ENCODE data around the gene MAST4. TPM values are rescaled to one million over a fixed set of nuclear protein-coding genes. Genes with fewer than 3 reads are reported as not detected.

Gene MAST4
- polyA plus RNA-seq, 2 of the 4 experiments (the other 2 are of a cell fraction) = 1.2 to 5.8 TPM

- TF ChIP-seq, protein P1, sequence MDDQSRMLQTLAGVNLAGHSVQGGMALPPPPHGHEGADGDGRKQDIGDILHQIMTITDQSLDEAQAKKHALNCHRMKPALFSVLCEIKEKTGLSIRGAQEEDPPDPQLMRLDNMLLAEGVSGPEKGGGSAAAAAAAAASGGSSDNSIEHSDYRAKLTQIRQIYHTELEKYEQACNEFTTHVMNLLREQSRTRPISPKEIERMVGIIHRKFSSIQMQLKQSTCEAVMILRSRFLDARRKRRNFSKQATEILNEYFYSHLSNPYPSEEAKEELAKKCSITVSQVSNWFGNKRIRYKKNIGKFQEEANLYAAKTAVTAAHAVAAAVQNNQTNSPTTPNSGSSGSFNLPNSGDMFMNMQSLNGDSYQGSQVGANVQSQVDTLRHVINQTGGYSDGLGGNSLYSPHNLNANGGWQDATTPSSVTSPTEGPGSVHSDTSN (IDR thresholded peaks at IDR 0.05) = no peak
These were observed 533.6 kb downstream of the MAST4 start (continued) for GRCh38 chr5:67129768-67130167.

GRCh38 chr5:67133217-67133616 is 537.0 kb downstream of the MAST4 start:
- Histone ChIP-seq H3K4me1 (no peaks in the 10 kb centered on the region), H3K9me3 (no peaks in the 10 kb centered on the region), H3K4me2 (no peak overlapping the region), H3K27ac (no peak overlapping the region), H3K4me3 (no peak overlapping the region)
- TF ChIP-seq, protein P1 (IDR thresholded peaks at IDR 0.05) = no peak
- TF ChIP-seq RARB (CRISPR knock-in tag; IDR thresholded peaks at IDR 0.05) (no peak), ZC3H11A (IDR thresholded peaks at IDR 0.05) (no peak), E2F6 (IDR thresholded peaks at IDR 0.05; ENCODE audit: borderline replicate concordance, low read depth) (no peak), NPAS2 (CRISPR knock-in tag; IDR thresholded peaks at IDR 0.05; ENCODE audit: borderline replicate concordance) (no peak), ZSCAN20 (CRISPR knock-in tag; IDR thresholded peaks at IDR 0.05) (no peak), ELK1 (IDR thresholded peaks at IDR 0.05; ENCODE audit: low read depth, low read length) (no peak), KDM1A (IDR thresholded peaks at IDR 0.05; ENCODE audit: low read depth) (no peak)
- TF ChIP-seq, protein P2, sequence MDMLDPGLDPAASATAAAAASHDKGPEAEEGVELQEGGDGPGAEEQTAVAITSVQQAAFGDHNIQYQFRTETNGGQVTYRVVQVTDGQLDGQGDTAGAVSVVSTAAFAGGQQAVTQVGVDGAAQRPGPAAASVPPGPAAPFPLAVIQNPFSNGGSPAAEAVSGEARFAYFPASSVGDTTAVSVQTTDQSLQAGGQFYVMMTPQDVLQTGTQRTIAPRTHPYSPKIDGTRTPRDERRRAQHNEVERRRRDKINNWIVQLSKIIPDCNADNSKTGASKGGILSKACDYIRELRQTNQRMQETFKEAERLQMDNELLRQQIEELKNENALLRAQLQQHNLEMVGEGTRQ (IDR thresholded peaks at IDR 0.05) = no peak
- TF ChIP-seq, protein P3, sequence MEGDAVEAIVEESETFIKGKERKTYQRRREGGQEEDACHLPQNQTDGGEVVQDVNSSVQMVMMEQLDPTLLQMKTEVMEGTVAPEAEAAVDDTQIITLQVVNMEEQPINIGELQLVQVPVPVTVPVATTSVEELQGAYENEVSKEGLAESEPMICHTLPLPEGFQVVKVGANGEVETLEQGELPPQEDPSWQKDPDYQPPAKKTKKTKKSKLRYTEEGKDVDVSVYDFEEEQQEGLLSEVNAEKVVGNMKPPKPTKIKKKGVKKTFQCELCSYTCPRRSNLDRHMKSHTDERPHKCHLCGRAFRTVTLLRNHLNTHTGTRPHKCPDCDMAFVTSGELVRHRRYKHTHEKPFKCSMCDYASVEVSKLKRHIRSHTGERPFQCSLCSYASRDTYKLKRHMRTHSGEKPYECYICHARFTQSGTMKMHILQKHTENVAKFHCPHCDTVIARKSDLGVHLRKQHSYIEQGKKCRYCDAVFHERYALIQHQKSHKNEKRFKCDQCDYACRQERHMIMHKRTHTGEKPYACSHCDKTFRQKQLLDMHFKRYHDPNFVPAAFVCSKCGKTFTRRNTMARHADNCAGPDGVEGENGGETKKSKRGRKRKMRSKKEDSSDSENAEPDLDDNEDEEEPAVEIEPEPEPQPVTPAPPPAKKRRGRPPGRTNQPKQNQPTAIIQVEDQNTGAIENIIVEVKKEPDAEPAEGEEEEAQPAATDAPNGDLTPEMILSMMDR (IDR thresholded peaks at IDR 0.05) = no peak
- TF ChIP-seq, protein P4, sequence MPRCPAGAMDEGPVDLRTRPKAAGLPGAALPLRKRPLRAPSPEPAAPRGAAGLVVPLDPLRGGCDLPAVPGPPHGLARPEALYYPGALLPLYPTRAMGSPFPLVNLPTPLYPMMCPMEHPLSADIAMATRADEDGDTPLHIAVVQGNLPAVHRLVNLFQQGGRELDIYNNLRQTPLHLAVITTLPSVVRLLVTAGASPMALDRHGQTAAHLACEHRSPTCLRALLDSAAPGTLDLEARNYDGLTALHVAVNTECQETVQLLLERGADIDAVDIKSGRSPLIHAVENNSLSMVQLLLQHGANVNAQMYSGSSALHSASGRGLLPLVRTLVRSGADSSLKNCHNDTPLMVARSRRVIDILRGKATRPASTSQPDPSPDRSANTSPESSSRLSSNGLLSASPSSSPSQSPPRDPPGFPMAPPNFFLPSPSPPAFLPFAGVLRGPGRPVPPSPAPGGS (IDR thresholded peaks at IDR 0.05) = no peak
- WGBS (ENCODE audit: missing lambda C conversion rate) = 46% methylated on average over 2 of the region's 2 CpGs
- ChIA-PET POLR2A (no interaction called here), CTCF (interaction anchor here (0.6 to 1.4 kb wide), 3 partner anchors 10 to 30 kb away, joined by 3 read pairs; no protein-coding TSS in a partner anchor)
- ATAC-seq (no peak), FAIRE-seq (no peak), DNase-seq (ENCODE audit: low read depth in 1 of 2, low spot score in 1 of 2) (no peak)

DNA sequence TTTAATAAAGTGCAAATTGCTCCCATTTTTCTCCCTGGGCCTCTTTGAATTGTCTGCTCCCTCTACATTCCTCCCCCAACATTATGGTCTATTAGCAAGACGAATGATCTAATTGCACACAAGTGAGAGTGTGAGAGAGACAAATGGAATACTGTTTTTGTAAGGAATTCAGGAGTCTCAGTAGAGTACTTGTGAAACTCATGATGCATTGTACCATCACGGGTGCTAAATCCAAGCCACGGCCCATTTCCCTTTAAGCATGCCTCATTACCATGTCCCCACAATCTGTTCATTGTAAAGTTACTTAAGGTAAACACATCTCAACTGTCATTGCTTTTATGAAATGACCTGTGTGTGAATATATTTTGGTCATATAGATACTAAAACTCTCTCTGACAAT is 537.6 kb downstream of the MAST4 start:
- CTCF ChIA-PET = interaction anchor here (0.6 to 1.0 kb wide), 2 partner anchors 9 to 30 kb away, joined by 3 read pairs; no protein-coding TSS in a partner anchor
- TF ChIP-seq FOSB (CRISPR knock-in tag; IDR thresholded peaks at IDR 0.05) (no peak), MAFK (IDR thresholded peaks at IDR 0.05; ENCODE audit: partially characterized antibody) (no peak), HOXB13 (CRISPR knock-in tag; IDR thresholded peaks at IDR 0.05; ENCODE audit: low read depth) (no peak), CBX8 (IDR thresholded peaks at IDR 0.05) (no peak), EHF (CRISPR knock-in tag; IDR thresholded peaks at IDR 0.05) (no peak)
- 87% methylated on average over 3 of the region's 3 CpGs for WGBS (ENCODE audit: missing lambda C conversion rate)

More for the DNA sequence above, 537.6 kb downstream of the MAST4 start:
- DNase-seq (ENCODE audit: low read depth in 1 of 2, low spot score in 1 of 2) (no peak), ATAC-seq (no peak), FAIRE-seq (no peak)
- Histone ChIP-seq H3K4me1 (no peaks in the 10 kb centered on the region), H3K9me3 (no peaks in the 10 kb centered on the region), H3K27ac (no peak overlapping the region), H3K4me3 (no peak overlapping the region), H3K4me2 (no peak overlapping the region)
- POLR2A ChIA-PET = no interaction called here

Data from A549 (cell line).